ENCODE results near the gene USP31. TPM values are rescaled to one million over a fixed set of nuclear protein-coding genes. Genes with fewer than 3 reads are reported as not detected.

USP31 gene
- total and polyA plus RNA-seq, 2 of the 13 experiments (the other 11 are each of a cell fraction or from before 2014, with no cell fraction given): 22.5 to 23.3 TPM

- Histone ChIP-seq H3K9ac (ENCODE audit: insufficient read depth, low read depth, low read length) (no peak overlapping the region), H3K4me1 (ENCODE audit: insufficient read depth, low read length) (no peaks in the 10 kb centered on the region), H3K4me3 (replicated peaks in 1 of 3; ENCODE audit: insufficient read depth in 1 of 3, low read depth in 2 of 3, low read length in 3 of 3) (no peak overlapping the region), H3K36me3 (replicated peaks in 1 of 2; ENCODE audit: control insufficient read depth in 1 of 2, insufficient read depth in 2 of 2, low read length in 2 of 2) (peaks cover 33 to 89% of the 10 kb centered on the region in 2 experiments), H2AFZ (ENCODE audit: low read length) (no peak overlapping the region), H3K79me2 (ENCODE audit: insufficient read depth, low read length) (no peaks in the 10 kb centered on the region), H3K27me3 (ENCODE audit: control insufficient read depth in 1 of 2, insufficient read depth in 2 of 2, low read length in 2 of 2) (no peaks in the 10 kb centered on the region), H3K4me2 (ENCODE audit: low read depth, low read length) (no peak overlapping the region), H4K20me1 (ENCODE audit: insufficient read depth, low read length) (no peaks in the 10 kb centered on the region), H3K9me3 (ENCODE audit: low read length) (no peaks in the 10 kb centered on the region), H3K27ac (ENCODE audit: extremely low read length, insufficient read depth, low read length) (no peak overlapping the region)
- 97% methylated on average over 1 of the region's 1 CpG for whole genome bisulfite sequencing (ENCODE audit: low lambda C conversion rate)
- intact Hi-C loops (cut with micrococcal nuclease; ENCODE audit: unreplicated experiment): loop anchor here (10.0 kb wide), 1 partner anchor 354 kb away; no protein-coding TSS in a partner anchor
- ATAC-seq: no peak
- FAIRE-seq: no peak
- BruUV-seq (replicated peaks): no TSS peak
- ChIA-PET POLR2A (no interaction called here), CTCF (ENCODE audit: low intra/inter-chr PET ratio, low total read pairs) (no interaction called here)
- in situ Hi-C loops (cut with HindIII; ENCODE audit: extremely low pct_ligation_motif_present, low pct_unique_long_range_greater_than_20kb): loop anchor here (10.0 kb wide), 1 partner anchor 64 kb away; the partner anchor contains the start of gene USP31
- no peak for TF ChIP-seq MXI1 (IDR thresholded peaks at IDR 0.05; ENCODE audit: borderline replicate concordance, low read depth, low read length)
- no peak for TF ChIP-seq GABPB1 (CRISPR knock-in tag; IDR thresholded peaks at IDR 0.05)
- TF ChIP-seq NONO (IDR thresholded peaks at IDR 0.05): no peak
- TF ChIP-seq NONO (CRISPR knock-in tag; conservative IDR thresholded peaks at IDR 0.05): no peak
- TF ChIP-seq ARID4A (CRISPR knock-in tag; IDR thresholded peaks at IDR 0.05; ENCODE audit: borderline replicate concordance): no peak
- TF ChIP-seq ZNF792 (CRISPR knock-in tag; IDR thresholded peaks at IDR 0.05): no peak
- TF ChIP-seq ISX (CRISPR knock-in tag; conservative IDR thresholded peaks at IDR 0.05): no peak
- no peak for TF ChIP-seq PHF8 (CRISPR knock-in tag; IDR thresholded peaks at IDR 0.05)
- no peak for TF ChIP-seq RBM39 (IDR thresholded peaks at IDR 0.05; ENCODE audit: low read depth, low read length, poor library complexity, severe bottlenecking)
- no peak for TF ChIP-seq PRDM15 (CRISPR knock-in tag; IDR thresholded peaks at IDR 0.05)
- TF ChIP-seq ZNF816 (CRISPR knock-in tag; IDR thresholded peaks at IDR 0.05; ENCODE audit: borderline replicate concordance): no peak
- no peak for TF ChIP-seq ARNT2 (CRISPR knock-in tag; IDR thresholded peaks at IDR 0.05; ENCODE audit: low read depth)
- TF ChIP-seq THAP8 (CRISPR knock-in tag; IDR thresholded peaks at IDR 0.05; ENCODE audit: borderline replicate concordance): no peak
- no peak for DNase-seq (ENCODE audit: low spot score)
These were observed 68.9 kb downstream of the USP31 start for GRCh38 chr16:23080329-23080728.

All from HepG2 (cell line).